HCT116 (cell line): ENCODE results near the gene B3GNT5. TPM values are rescaled to one million over a fixed set of nuclear protein-coding genes. Genes with fewer than 3 reads are reported as not detected.

Experiments used
- ATAC-seq: fragments of 200-7000 bp; cut with Tn5 transposase; 2 replicates; pipeline ENCODE4 v1.9.1; 2020; ENCODE audit warnings: mild to moderate bottlenecking, moderate library complexity
- BruUV-seq: library from RNA; stranded (reverse); fragments of 400-500 nt; replicated peaks from 2 replicates; lab custom pipeline; 2021; lab: Mats Ljungman, UMichigan
- CTCF ChIA-PET: fragments of 300-600 bp; sonication (Branson Sonifier 250); formaldehyde crosslinking; loops from one replicate; lab custom pipeline; 2021; ENCODE audit warnings: antibody characterized with exemption; lab: Charles Lee
- POLR2A ChIA-PET: fragments of 300-600, 350-600 bp; sonication (Branson Sonifier 250); formaldehyde crosslinking; loops from one replicate; lab custom pipeline; 2021; ENCODE audit warnings: antibody characterized with exemption; lab: Charles Lee
- RAD21 ChIA-PET, 2 experiments: fragments of 300-600 bp; sonication (Branson Sonifier 250); formaldehyde crosslinking; loops; one replicate each; lab custom pipeline; 2023; ENCODE audit warnings: low total read pairs in 2 of 2; ENCODE audit not compliant: uncharacterized antibody in 2 of 2, unreplicated experiment in 2 of 2, low non-redundant PET in 1 of 2; lab: Charles Lee
- DNase-seq: peaks from one replicate; pipeline ENCODE4 v3.0.0-alpha.2; 2010; ENCODE audit warnings: low read depth, low spot score
- H2AFZ ChIP-seq: fragments of 200-600 bp; shearing (Covaris generic), sonication (generic); 2 replicates; pipeline ENCODE4 v1.6.1; 2017; ENCODE audit warnings: low read depth, mixed run types, mixed read lengths, antibody characterized with exemption, low read length; ENCODE audit not compliant: poor library complexity, severe bottlenecking
- H3K27ac ChIP-seq: 2 replicates; pipeline ENCODE4 v1.5.1; 2012; ENCODE audit warnings: low read depth, low read length
- H3K27me3 ChIP-seq: fragments of 200-600 bp; sonication (generic); 2 replicates; pipeline ENCODE4 v1.6.1; 2016; ENCODE audit warnings: mixed run types, low read length, mixed read lengths; ENCODE audit not compliant: insufficient read depth
- H3K36me3 ChIP-seq, 2 experiments: fragments of 200-500 bp in 1 of 2; fragments of 200-600 bp in 1 of 2; sonication (Bioruptor generic) in 1 of 2; sonication (generic) in 1 of 2; 2 replicates each; pipeline versions ENCODE4 v1.5.1 to v1.6.1; 2014 to 2016; ENCODE audit warnings: low read length in 2 of 2, inconsistent platforms in 1 of 2, mixed read lengths in 1 of 2, mixed run types in 1 of 2; ENCODE audit not compliant: insufficient read depth in 2 of 2, control insufficient read depth in 1 of 2
- H3K4me1 ChIP-seq, 2 experiments: fragments of 200-600 bp in 1 of 2; sonication (generic) in 1 of 2; 2 replicates each; pipeline versions ENCODE4 v1.5.1 to v1.6.1; 2012 to 2017; ENCODE audit warnings: low read length in 2 of 2, inconsistent platforms in 1 of 2, mild to moderate bottlenecking in 1 of 2, mixed read lengths in 1 of 2, mixed run types in 1 of 2, moderate library complexity in 1 of 2; ENCODE audit not compliant: insufficient read depth in 2 of 2, control insufficient read depth in 1 of 2
- H3K4me2 ChIP-seq: fragments of 200-600 bp; sonication (generic); 2 replicates; pipeline ENCODE4 v1.6.1; 2017; ENCODE audit warnings: mixed run types, low read length, mixed read lengths
- H3K4me3 ChIP-seq, 2 experiments: fragments of 200-600 bp in 1 of 2; sonication (generic) in 1 of 2; replicated peaks in 1 of 2; 2 replicates each; pipeline ENCODE4 v1.5.1; 2011 to 2016; ENCODE audit warnings: low read length in 2 of 2, control low read depth in 1 of 2, low read depth in 1 of 2, mild to moderate bottlenecking in 1 of 2, mixed read lengths in 1 of 2, mixed run types in 1 of 2
- H3K79me2 ChIP-seq: fragments of 200-600 bp; sonication (generic); 2 replicates; pipeline ENCODE4 v1.6.1; 2017; ENCODE audit warnings: mild to moderate bottlenecking, mixed run types, low read length, moderate library complexity, mixed read lengths; ENCODE audit not compliant: insufficient read depth
- H3K9ac ChIP-seq: fragments of 200-600 bp; sonication (generic); 2 replicates; pipeline ENCODE4 v1.6.1; 2016; ENCODE audit warnings: low read length, mixed read lengths
- H3K9me2 ChIP-seq: fragments of 200-600 bp; sonication (generic), shearing (Covaris generic); 2 replicates; pipeline ENCODE4 v1.6.1; 2017; ENCODE audit warnings: mixed run types, mild to moderate bottlenecking, moderate library complexity; ENCODE audit not compliant: insufficient read depth
- H3K9me3 ChIP-seq, 2 experiments: fragments of 200-500 bp in 1 of 2; fragments of 200-600 bp in 1 of 2; sonication (Bioruptor generic) in 1 of 2; sonication (generic) in 1 of 2; 2 replicates each; pipeline ENCODE4 v1.6.1; 2014 to 2017; ENCODE audit warnings: low read length in 2 of 2, mixed read lengths in 2 of 2, inconsistent platforms in 1 of 2, low read depth in 1 of 2, mild to moderate bottlenecking in 1 of 2, mixed run types in 1 of 2, moderate library complexity in 1 of 2; ENCODE audit not compliant: control insufficient read depth in 1 of 2, insufficient read depth in 1 of 2
- H4K20me1 ChIP-seq: fragments of 200-600 bp; sonication (generic), shearing (Covaris generic); 2 replicates; pipeline ENCODE4 v1.6.1; 2017; ENCODE audit warnings: mixed run types, mild to moderate bottlenecking, moderate library complexity; ENCODE audit not compliant: insufficient read depth
- CBX3 ChIP-seq: IDR thresholded peaks from 2 replicates; pipeline ENCODE4 v1.6.1; 2012; ENCODE audit warnings: low read depth
- EGR1 ChIP-seq: IDR thresholded peaks from 2 replicates; pipeline ENCODE4 v1.6.1; 2012; ENCODE audit warnings: low read depth
- EZH2 ChIP-seq: fragments of 200-600 bp; sonication (generic); IDR thresholded peaks from 2 replicates; pipeline ENCODE4 v1.6.1; 2017; ENCODE audit warnings: antibody characterized with exemption, mixed run types
- EZH2phosphoT487 ChIP-seq: fragments of 200-600 bp; IDR thresholded peaks from 2 replicates; pipeline ENCODE4 v1.6.1; 2018; ENCODE audit warnings: antibody characterized with exemption, borderline replicate concordance
- POLR2A ChIP-seq: IDR thresholded peaks from 2 replicates; pipeline ENCODE4 v1.7.0; 2011; ENCODE audit warnings: borderline replicate concordance; ENCODE audit not compliant: insufficient read depth, insufficient read length; ENCODE audit errors: extremely low read depth
- RAD21 ChIP-seq: IDR thresholded peaks from 2 replicates; pipeline ENCODE4 v1.6.1; 2012; ENCODE audit warnings: low read depth, mild to moderate bottlenecking
- SP1 ChIP-seq: IDR thresholded peaks from 2 replicates; pipeline ENCODE4 v1.6.1; 2012; ENCODE audit warnings: low read depth
- SRF ChIP-seq: IDR thresholded peaks from 2 replicates; pipeline ENCODE4 v1.6.1; 2012; ENCODE audit warnings: low read depth
- YY1 ChIP-seq: IDR thresholded peaks from 2 replicates; pipeline ENCODE4 v1.6.1; 2011; ENCODE audit warnings: low read length, low read depth, moderate library complexity, mild to moderate bottlenecking; ENCODE audit not compliant: insufficient replicate concordance; ENCODE audit errors: extremely low read depth
- intact Hi-C: fragments of 100-400 bp; cut with micrococcal nuclease; formaldehyde crosslinking; loops from 2 replicates; pipeline ENCODE4 v1.10.0; 2022
- total RNA-seq: library from RNA; stranded (reverse); gene quantifications from one replicate; pipeline ENCODE4 v1.2.1, GENCODE V29; 2021; ENCODE audit not compliant: unreplicated experiment
- TF ChIP-seq, protein P1 (sequence below): IDR thresholded peaks from 2 replicates; pipeline ENCODE4 v1.6.1; 2012
- TF ChIP-seq, protein P2 (sequence below): IDR thresholded peaks from 2 replicates; pipeline ENCODE4 v1.6.1; 2012

The B3GNT5 gene
- total RNA-seq, 1 experiment from 2014 or later = 25.3 TPM

DNA sequence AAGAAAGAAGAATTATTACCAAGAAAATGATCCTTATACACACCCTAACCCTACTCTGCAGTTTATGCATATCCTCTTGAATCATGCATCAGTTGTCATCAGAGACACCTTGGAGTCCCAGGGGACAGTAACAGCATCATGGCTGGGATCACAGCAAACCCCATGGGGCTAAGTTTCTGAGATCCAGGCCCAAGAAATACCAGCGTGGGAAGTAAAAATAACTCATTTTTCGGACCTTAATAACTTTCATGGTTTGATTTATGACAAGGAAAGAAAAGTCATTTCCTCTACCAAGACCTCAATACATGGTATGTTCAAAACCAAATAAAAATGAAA is 38.8 kb upstream of the B3GNT5 start:
- Histone ChIP-seq H4K20me1 (no peaks in the 10 kb centered on the region), H3K4me2 (no peak overlapping the region)
- no TSS peak for BruUV-seq
- DNase-seq = no peak
- no peak for TF ChIP-seq EZH2phosphoT487
- no peak for TF ChIP-seq POLR2A
- TF ChIP-seq EZH2 = no peak
- TF ChIP-seq SRF = no peak
- TF ChIP-seq CBX3 = no peak
- TF ChIP-seq EGR1 = no peak
- TF ChIP-seq, protein P1, sequence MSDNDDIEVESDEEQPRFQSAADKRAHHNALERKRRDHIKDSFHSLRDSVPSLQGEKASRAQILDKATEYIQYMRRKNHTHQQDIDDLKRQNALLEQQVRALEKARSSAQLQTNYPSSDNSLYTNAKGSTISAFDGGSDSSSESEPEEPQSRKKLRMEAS = no peak
- TF ChIP-seq YY1 = no peak
- TF ChIP-seq, protein P2, sequence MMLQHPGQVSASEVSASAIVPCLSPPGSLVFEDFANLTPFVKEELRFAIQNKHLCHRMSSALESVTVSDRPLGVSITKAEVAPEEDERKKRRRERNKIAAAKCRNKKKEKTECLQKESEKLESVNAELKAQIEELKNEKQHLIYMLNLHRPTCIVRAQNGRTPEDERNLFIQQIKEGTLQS = no peak
- no peak for TF ChIP-seq RAD21
- TF ChIP-seq SP1 = no peak
- TF ChIP-seq, all 23 proteins: peak for 0
- ChIA-PET RAD21 (no interaction called here), CTCF (no interaction called here), POLR2A (no interaction called here)
- Histone ChIP-seq H3K4me3 (no peak overlapping the region), H3K9me3 (no peaks in the 10 kb centered on the region), H3K9ac (no peak overlapping the region), H3K4me1 (peaks cover 0 to 12% of the 10 kb centered on the region in 2 experiments; a peak in 1 of 4 replicates), H3K27me3 (no peaks in the 10 kb centered on the region), H3K79me2 (no peaks in the 10 kb centered on the region), H3K9me2 (no peaks in the 10 kb centered on the region), H3K36me3 (no peaks in the 10 kb centered on the region), H2AFZ (no peak overlapping the region), H3K27ac (no peak overlapping the region)
- ATAC-seq = no peak
- intact Hi-C loops = no loop called here

GRCh38 chr3:183215591-183216202 is 37.4 kb upstream of the B3GNT5 start:
- Histone ChIP-seq H3K4me3 (no peak overlapping the region), H3K9me3 (no peaks in the 10 kb centered on the region), H2AFZ (no peak overlapping the region), H3K9me2 (no peaks in the 10 kb centered on the region), H3K79me2 (no peaks in the 10 kb centered on the region), H3K27me3 (no peaks in the 10 kb centered on the region), H3K9ac (no peak overlapping the region), H3K4me2 (no peak overlapping the region), H3K4me1 (peaks cover 0 to 8% of the 10 kb centered on the region in 2 experiments; a peak in 1 of 4 replicates), H4K20me1 (no peaks in the 10 kb centered on the region), H3K36me3 (no peaks in the 10 kb centered on the region), H3K27ac (no peak overlapping the region)
- ChIA-PET CTCF (no interaction called here), POLR2A (no interaction called here), RAD21 (no interaction called here)
- DNase-seq (no peak), ATAC-seq (no peak)
- BruUV-seq = no TSS peak
- intact Hi-C loops = no loop called here
- TF ChIP-seq, protein P2 = no peak
- no peak for TF ChIP-seq SRF
- TF ChIP-seq SP1 = no peak
